Breast epithelium (tissue), 3 donors: ENCODE results near the gene CAMTA1.

Experiments
- CTCF ChIP-seq, 3 donors: fragments of 450-650 bp; IDR thresholded peaks; one replicate each; pipeline ENCODE4 v1.5.1; 2016 to 2017; ENCODE audit warnings: antibody characterized with exemption in 3 of 3, mild to moderate bottlenecking in 3 of 3, moderate library complexity in 3 of 3
- POLR2A ChIP-seq: fragments of 450-650 bp; IDR thresholded peaks from one replicate; pipeline ENCODE4 v1.6.1; 2016; ENCODE audit warnings: antibody characterized with exemption, mild to moderate bottlenecking, moderate library complexity
- POLR2AphosphoS5 ChIP-seq, 3 donors: sonication (generic); formaldehyde crosslinking; IDR thresholded peaks; one replicate each; pipeline ENCODE4 v1.6.1; 2017; ENCODE audit warnings: antibody characterized with exemption in 3 of 3

- TF ChIP-seq CTCF (IDR thresholded peaks at IDR 0.05) (no peak), POLR2AphosphoS5 (IDR thresholded peaks at IDR 0.05) (no peak), POLR2A (no peak)
Observed at GRCh38 chr1:7224081-7224534, 438.9 kb downstream of the CAMTA1 start.
